ENCODE measurements around the gene PDE3B. TPM values are rescaled to one million over a fixed set of nuclear protein-coding genes. Genes with fewer than 3 reads are reported as not detected.

PDE3B gene
- total RNA-seq, 1 experiment from 2014 or later: 6.7 TPM

DNA sequence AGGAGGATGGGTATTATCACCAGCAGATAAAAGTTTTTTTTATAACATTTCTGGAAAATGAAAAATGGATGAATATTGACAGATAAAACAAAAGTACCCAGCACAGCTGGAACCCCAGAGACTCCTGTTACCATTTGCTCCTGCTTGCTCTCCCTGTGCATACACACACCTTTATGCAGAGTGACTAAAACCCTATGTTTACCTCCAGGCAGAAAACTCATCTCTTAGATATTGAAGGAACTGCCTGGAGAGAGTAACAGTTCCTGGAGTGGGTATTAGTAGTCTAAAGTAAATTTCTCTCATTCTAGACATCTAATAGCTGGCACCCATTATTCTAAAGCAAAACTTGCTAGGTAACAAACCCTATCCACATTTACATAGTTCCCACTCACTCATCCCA is 210.5 kb downstream of the PDE3B start:
- H3K79me2 ChIP-seq (ENCODE audit: insufficient read depth, low read length): no peaks in the 10 kb centered on the region
- RAD21 ChIA-PET (ENCODE audit: low non-redundant PET in 1 of 2, low total read pairs in 2 of 2, uncharacterized antibody in 2 of 2, unreplicated experiment in 2 of 2): no interaction called here
- H2AFZ ChIP-seq (ENCODE audit: low read depth, low read length, poor library complexity, severe bottlenecking): no peak overlapping the region
- intact Hi-C loops (cut with micrococcal nuclease): loop anchor here (5.0 kb wide), 1 partner anchor 38 kb away; the partner anchor contains the start of gene CYP2R1
- no peak overlapping the region for H3K4me2 ChIP-seq (ENCODE audit: low read length)
- no TSS peak for BruUV-seq (replicated peaks)
- H3K4me1 ChIP-seq (ENCODE audit: control insufficient read depth in 1 of 2, insufficient read depth in 2 of 2, low read length in 2 of 2): no peaks in the 10 kb centered on the region
- TF ChIP-seq SP1 (IDR thresholded peaks at IDR 0.05; ENCODE audit: low read depth) (no peak), FOSL1 (IDR thresholded peaks at IDR 0.05; ENCODE audit: low read depth) (no peak), RAD21 (IDR thresholded peaks at IDR 0.05; ENCODE audit: low read depth) (no peak), TCF7L2 (IDR thresholded peaks at IDR 0.05; ENCODE audit: borderline replicate concordance, extremely low read depth, insufficient read depth, insufficient read length) (no peak), ELF1 (IDR thresholded peaks at IDR 0.05; ENCODE audit: borderline replicate concordance, low read depth) (no peak), JUND (IDR thresholded peaks at IDR 0.05) (no peak), ZNF274 (IDR thresholded peaks at IDR 0.05; ENCODE audit: low read depth, low read length) (no peak), ZFX (IDR thresholded peaks at IDR 0.05) (no peak), EZH2 (IDR thresholded peaks at IDR 0.05) (no peak), CBX3 (IDR thresholded peaks at IDR 0.05; ENCODE audit: low read depth) (no peak), EZH2phosphoT487 (IDR thresholded peaks at IDR 0.05; ENCODE audit: borderline replicate concordance) (no peak), POLR2AphosphoS5 (IDR thresholded peaks at IDR 0.05; ENCODE audit: low read depth, low read length) (no peak)
- TF ChIP-seq, protein P1, sequence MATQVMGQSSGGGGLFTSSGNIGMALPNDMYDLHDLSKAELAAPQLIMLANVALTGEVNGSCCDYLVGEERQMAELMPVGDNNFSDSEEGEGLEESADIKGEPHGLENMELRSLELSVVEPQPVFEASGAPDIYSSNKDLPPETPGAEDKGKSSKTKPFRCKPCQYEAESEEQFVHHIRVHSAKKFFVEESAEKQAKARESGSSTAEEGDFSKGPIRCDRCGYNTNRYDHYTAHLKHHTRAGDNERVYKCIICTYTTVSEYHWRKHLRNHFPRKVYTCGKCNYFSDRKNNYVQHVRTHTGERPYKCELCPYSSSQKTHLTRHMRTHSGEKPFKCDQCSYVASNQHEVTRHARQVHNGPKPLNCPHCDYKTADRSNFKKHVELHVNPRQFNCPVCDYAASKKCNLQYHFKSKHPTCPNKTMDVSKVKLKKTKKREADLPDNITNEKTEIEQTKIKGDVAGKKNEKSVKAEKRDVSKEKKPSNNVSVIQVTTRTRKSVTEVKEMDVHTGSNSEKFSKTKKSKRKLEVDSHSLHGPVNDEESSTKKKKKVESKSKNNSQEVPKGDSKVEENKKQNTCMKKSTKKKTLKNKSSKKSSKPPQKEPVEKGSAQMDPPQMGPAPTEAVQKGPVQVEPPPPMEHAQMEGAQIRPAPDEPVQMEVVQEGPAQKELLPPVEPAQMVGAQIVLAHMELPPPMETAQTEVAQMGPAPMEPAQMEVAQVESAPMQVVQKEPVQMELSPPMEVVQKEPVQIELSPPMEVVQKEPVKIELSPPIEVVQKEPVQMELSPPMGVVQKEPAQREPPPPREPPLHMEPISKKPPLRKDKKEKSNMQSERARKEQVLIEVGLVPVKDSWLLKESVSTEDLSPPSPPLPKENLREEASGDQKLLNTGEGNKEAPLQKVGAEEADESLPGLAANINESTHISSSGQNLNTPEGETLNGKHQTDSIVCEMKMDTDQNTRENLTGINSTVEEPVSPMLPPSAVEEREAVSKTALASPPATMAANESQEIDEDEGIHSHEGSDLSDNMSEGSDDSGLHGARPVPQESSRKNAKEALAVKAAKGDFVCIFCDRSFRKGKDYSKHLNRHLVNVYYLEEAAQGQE (IDR thresholded peaks at IDR 0.05; ENCODE audit: low read depth): no peak
- TF ChIP-seq, protein P2, sequence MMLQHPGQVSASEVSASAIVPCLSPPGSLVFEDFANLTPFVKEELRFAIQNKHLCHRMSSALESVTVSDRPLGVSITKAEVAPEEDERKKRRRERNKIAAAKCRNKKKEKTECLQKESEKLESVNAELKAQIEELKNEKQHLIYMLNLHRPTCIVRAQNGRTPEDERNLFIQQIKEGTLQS (IDR thresholded peaks at IDR 0.05): no peak
- POLR2A ChIA-PET: no interaction called here
- H3K9me2 ChIP-seq (ENCODE audit: insufficient read depth): no peaks in the 10 kb centered on the region
- ATAC-seq (no peak), DNase-seq (ENCODE audit: low read depth, low spot score) (no peak)
- H3K27ac ChIP-seq (ENCODE audit: low read depth, low read length): no peak overlapping the region
- CTCF ChIA-PET: no interaction called here
- H4K20me1 ChIP-seq (ENCODE audit: insufficient read depth): no peaks in the 10 kb centered on the region
- no peaks in the 10 kb centered on the region for H3K27me3 ChIP-seq (ENCODE audit: insufficient read depth, low read length)
- H3K4me3 ChIP-seq (replicated peaks in 1 of 2; ENCODE audit: low read depth in 1 of 2, low read length in 2 of 2): no peak overlapping the region
- no peaks in the 10 kb centered on the region for H3K36me3 ChIP-seq (ENCODE audit: control insufficient read depth in 1 of 2, insufficient read depth in 2 of 2, low read length in 2 of 2)
- H3K9ac ChIP-seq (ENCODE audit: low read length): no peak overlapping the region
- H3K9me3 ChIP-seq (ENCODE audit: control insufficient read depth in 1 of 2, insufficient read depth in 1 of 2, low read depth in 1 of 2, low read length in 2 of 2): no peaks in the 10 kb centered on the region
